ENCODE measurements around the gene UROC1.

DNA sequence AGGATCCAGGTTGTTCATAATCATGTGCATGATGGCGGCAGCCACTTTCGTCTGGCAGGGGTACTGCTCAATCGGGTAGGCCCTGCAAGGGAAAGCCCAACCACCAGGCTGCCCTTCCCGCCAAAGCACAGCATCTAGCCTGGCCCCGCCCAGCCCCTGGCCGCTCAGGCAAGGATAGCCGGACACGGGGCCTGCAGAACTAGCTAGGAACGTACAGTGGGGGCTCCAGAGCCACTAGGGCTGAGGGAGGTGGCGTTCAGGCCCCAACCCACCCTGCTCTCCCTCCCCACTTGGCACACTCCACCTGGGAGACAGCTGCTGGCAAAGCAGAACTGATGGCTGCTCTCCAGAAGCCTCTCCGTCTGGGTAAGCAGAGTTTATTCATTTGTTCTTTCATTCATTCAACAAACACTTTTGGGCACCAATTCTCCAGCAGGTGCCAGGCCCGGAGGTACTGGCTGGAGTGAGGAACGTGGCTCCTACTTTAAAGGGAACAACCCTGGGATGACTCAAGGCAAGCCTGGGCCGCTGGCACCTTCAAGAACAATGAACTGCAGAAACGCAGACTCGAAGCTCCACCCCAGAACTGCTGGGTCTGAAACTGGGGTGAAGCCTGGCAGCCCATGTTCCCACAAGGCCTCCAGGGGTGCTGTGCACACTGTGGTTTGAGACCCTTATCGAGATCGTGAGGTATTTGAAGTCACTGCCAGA, 7.8 kb downstream of the UROC1 start:
- TF ChIP-seq POLR2A (IDR thresholded peaks at IDR 0.05) (no peak), EP300 (IDR thresholded peaks at IDR 0.05) (no peak), POLR2AphosphoS5 (IDR thresholded peaks at IDR 0.05) (no peak)
- TF ChIP-seq, protein P1, sequence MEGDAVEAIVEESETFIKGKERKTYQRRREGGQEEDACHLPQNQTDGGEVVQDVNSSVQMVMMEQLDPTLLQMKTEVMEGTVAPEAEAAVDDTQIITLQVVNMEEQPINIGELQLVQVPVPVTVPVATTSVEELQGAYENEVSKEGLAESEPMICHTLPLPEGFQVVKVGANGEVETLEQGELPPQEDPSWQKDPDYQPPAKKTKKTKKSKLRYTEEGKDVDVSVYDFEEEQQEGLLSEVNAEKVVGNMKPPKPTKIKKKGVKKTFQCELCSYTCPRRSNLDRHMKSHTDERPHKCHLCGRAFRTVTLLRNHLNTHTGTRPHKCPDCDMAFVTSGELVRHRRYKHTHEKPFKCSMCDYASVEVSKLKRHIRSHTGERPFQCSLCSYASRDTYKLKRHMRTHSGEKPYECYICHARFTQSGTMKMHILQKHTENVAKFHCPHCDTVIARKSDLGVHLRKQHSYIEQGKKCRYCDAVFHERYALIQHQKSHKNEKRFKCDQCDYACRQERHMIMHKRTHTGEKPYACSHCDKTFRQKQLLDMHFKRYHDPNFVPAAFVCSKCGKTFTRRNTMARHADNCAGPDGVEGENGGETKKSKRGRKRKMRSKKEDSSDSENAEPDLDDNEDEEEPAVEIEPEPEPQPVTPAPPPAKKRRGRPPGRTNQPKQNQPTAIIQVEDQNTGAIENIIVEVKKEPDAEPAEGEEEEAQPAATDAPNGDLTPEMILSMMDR (IDR thresholded peaks at IDR 0.05), result no peak
